Lower lobe of right lung (tissue), 2 donors: ENCODE data around the gene COL4A2. TPM values are rescaled to one million over a fixed set of nuclear protein-coding genes. Genes with fewer than 3 reads are reported as not detected.

ENCODE experiments used
- ATAC-seq, 2 donors: fragments of 200-7000 bp; cut with Tn5 transposase; one replicate each; pipeline ENCODE4 v1.9.1; 2020 to 2022; ENCODE audit warnings: mild to moderate bottlenecking in 2 of 2, moderate library complexity in 2 of 2
- DNase-seq: peaks from one replicate; pipeline ENCODE4 v3.0.0-alpha.2; 2020
- H3K27ac ChIP-seq: fragments of 200-600 bp; one replicate; pipeline ENCODE4 v1.8.0; 2022
- H3K27me3 ChIP-seq: fragments of 200-600 bp; one replicate; pipeline ENCODE4 v1.8.0; 2022; ENCODE audit warnings: low read depth
- H3K36me3 ChIP-seq: fragments of 200-600 bp; one replicate; pipeline ENCODE4 v1.8.0; 2022; ENCODE audit warnings: mild to moderate bottlenecking
- H3K4me1 ChIP-seq: fragments of 200-600 bp; one replicate; pipeline ENCODE4 v1.8.0; 2022
- H3K4me3 ChIP-seq: fragments of 200-600 bp; one replicate; pipeline ENCODE4 v1.8.0; 2022; ENCODE audit warnings: mild to moderate bottlenecking
- H3K9me3 ChIP-seq: fragments of 200-600 bp; one replicate; pipeline ENCODE4 v1.8.0; 2022
- intact Hi-C: fragments of 100-400 bp; cut with DNase I; formaldehyde crosslinking; loops from one replicate; pipeline ENCODE4 v1.11.0; 2022
- total RNA-seq: library from RNA; stranded (reverse); fragmentation: NEBNext Ultra II Directional; extraction: Animal tissue kit (Norgen Biotek cat#: 25700); gene quantifications from one replicate; pipeline ENCODE4 v1.2.1, GENCODE V29; 2021
- TF ChIP-seq, protein P1 (sequence below): fragments of 200-600 bp; IDR thresholded peaks from one replicate; pipeline ENCODE4 v1.8.0; 2022; ENCODE audit warnings: antibody characterized with exemption, mild to moderate bottlenecking
- donor health status: DM: no; HTN: yes; CAD: no; lungs with severe emphysema.

Gene COL4A2
- total RNA-seq, 1 donor from 2014 or later = 185 TPM

DNA sequence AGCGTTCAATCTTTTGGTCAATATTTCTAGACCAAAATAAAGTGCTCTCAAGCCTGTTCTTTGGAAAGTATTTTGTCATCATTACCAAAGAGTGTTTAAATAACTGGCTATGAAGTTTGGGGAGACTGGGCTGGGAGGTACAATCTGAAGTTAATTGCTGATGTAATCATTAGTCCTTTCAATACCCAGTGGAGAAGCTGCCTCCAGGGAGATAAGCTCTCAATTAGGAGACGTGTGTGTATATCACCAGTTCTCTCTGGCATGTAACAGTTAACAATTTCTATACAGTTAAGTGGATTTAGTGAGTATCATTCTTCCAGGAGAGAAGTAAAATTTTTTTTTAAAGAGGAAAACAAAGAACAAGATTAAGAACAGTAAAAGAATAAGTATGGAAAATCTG is 1.5 kb upstream of the COL4A2 start:
- Histone ChIP-seq H3K27me3 (peaks cover 20% of the 10 kb centered on the region), H3K4me3 (peak overlapping the region; percentile 78), H3K36me3 (no peaks in the 10 kb centered on the region), H3K4me1 (peaks cover 30% of the 10 kb centered on the region), H3K9me3 (no peaks in the 10 kb centered on the region), H3K27ac (peak overlapping the region; percentile 93)
- TF ChIP-seq, protein P1, sequence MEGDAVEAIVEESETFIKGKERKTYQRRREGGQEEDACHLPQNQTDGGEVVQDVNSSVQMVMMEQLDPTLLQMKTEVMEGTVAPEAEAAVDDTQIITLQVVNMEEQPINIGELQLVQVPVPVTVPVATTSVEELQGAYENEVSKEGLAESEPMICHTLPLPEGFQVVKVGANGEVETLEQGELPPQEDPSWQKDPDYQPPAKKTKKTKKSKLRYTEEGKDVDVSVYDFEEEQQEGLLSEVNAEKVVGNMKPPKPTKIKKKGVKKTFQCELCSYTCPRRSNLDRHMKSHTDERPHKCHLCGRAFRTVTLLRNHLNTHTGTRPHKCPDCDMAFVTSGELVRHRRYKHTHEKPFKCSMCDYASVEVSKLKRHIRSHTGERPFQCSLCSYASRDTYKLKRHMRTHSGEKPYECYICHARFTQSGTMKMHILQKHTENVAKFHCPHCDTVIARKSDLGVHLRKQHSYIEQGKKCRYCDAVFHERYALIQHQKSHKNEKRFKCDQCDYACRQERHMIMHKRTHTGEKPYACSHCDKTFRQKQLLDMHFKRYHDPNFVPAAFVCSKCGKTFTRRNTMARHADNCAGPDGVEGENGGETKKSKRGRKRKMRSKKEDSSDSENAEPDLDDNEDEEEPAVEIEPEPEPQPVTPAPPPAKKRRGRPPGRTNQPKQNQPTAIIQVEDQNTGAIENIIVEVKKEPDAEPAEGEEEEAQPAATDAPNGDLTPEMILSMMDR = no peak
- ATAC-seq (no peak), DNase-seq (no peak)
- intact Hi-C loops = loop anchor here (10.0 kb wide), 1 partner anchor 71 kb away; no protein-coding TSS in a partner anchor

DNA sequence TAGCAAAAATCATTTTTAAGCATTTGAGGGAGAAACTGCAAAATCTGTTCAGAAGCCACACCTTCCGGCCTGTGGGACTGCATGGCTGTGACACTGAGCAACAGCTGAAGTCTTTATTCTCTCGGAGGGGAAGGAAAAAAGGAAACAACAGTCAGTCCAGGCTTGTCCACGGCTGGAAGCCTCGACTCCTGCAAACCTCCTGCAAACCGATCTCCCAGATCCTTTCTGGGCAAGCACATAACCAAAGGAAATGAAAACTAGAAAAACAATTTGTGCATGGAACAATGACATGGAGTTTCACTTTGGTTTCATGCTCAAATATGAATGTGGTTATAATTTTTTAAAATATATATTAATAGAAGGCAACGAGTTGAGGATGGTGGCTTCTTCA is 1.1 kb upstream of the COL4A2 start:
- ATAC-seq = no peak
- peak overlapping the region; percentile 78 for H3K4me3 ChIP-seq
- intact Hi-C loops = loop anchor here (10.0 kb wide), 1 partner anchor 71 kb away; no protein-coding TSS in a partner anchor
- H3K4me1 ChIP-seq = peaks cover 28% of the 10 kb centered on the region
- H3K36me3 ChIP-seq = no peaks in the 10 kb centered on the region
- DNase-seq = no peak
- TF ChIP-seq, protein P1 = no peak
- H3K27ac ChIP-seq = peak overlapping the region; percentile 93
- H3K27me3 ChIP-seq = peaks cover 20% of the 10 kb centered on the region
- no peaks in the 10 kb centered on the region for H3K9me3 ChIP-seq

GRCh38 chr13:110306340-110306959 is 634 bp upstream of the COL4A2 start:
- DNase-seq = no peak
- TF ChIP-seq, protein P1 = no peak
- no peaks in the 10 kb centered on the region for H3K9me3 ChIP-seq
- intact Hi-C loops = loop anchor here (10.0 kb wide), 1 partner anchor 72 kb away; no protein-coding TSS in a partner anchor
- peak overlapping the region; percentile 78 for H3K4me3 ChIP-seq
- peaks cover 20% of the 10 kb centered on the region for H3K27me3 ChIP-seq
- peak in 1 of 2 donors; percentile 20 for ATAC-seq
- H3K27ac ChIP-seq = peak overlapping the region; percentile 93
- no peaks in the 10 kb centered on the region for H3K36me3 ChIP-seq
- peaks cover 28% of the 10 kb centered on the region for H3K4me1 ChIP-seq

- H3K36me3 ChIP-seq = no peaks in the 10 kb centered on the region
- peak overlapping the region; percentile 93 for H3K27ac ChIP-seq
- H3K27me3 ChIP-seq = peaks cover 20% of the 10 kb centered on the region
- peaks cover 35% of the 10 kb centered on the region for H3K4me1 ChIP-seq
- ATAC-seq = peak; percentile 18 to 38
- H3K9me3 ChIP-seq = no peaks in the 10 kb centered on the region
- peak overlapping the region; percentile 78 for H3K4me3 ChIP-seq
- intact Hi-C loops = loop anchor here (10.0 kb wide), 1 partner anchor 73 kb away; no protein-coding TSS in a partner anchor
- no peak for DNase-seq
- TF ChIP-seq, protein P1 = no peak
Measured at GRCh38 chr13:110307767-110308655, 927 bp downstream of the COL4A2 start.

- intact Hi-C loops = loop anchor here (10.0 kb wide), 1 partner anchor 74 kb away; no protein-coding TSS in a partner anchor
- DNase-seq (no peak), ATAC-seq (peak in 1 of 2 donors; percentile 25)
- Histone ChIP-seq H3K36me3 (no peaks in the 10 kb centered on the region), H3K4me3 (peak overlapping the region; percentile 78), H3K9me3 (no peaks in the 10 kb centered on the region), H3K27me3 (peaks cover 20% of the 10 kb centered on the region), H3K27ac (peak overlapping the region; percentile 93), H3K4me1 (peaks cover 38% of the 10 kb centered on the region)
- TF ChIP-seq, protein P1 = no peak
Measured at GRCh38 chr13:110308656-110309359, 1.7 kb downstream of the COL4A2 start.
